Mesothelial cell of epicardium (in vitro differentiated cells): Measurements from ENCODE around the gene RAB29. TPM values are rescaled to one million over a fixed set of nuclear protein-coding genes. Genes with fewer than 3 reads are reported as not detected.
A peak's percentile ranks its signal among the peaks of the same experiment; 100 is the strongest.
"Not testable (repeated sequence)": the region's sequence is repeated elsewhere in the genome, so short reads cannot be mapped to it uniquely, and the experiment has no call there.

Source experiments
- DNase-seq, 2 experiments: peaks; one replicate each; pipeline ENCODE4 v3.0.0; 2021; ENCODE audit warnings: low spot score in 2 of 2; ENCODE audit not compliant: unreplicated experiment in 2 of 2
- H3K27ac Mint-ChIP-seq: 2 replicates; pipeline ENCODE4 v1.8.0; 2021; ENCODE audit warnings: mixed read lengths
- H3K27me3 Mint-ChIP-seq: 2 replicates; pipeline ENCODE4 v1.8.0; 2021; ENCODE audit warnings: low read depth, mixed read lengths
- H3K36me3 Mint-ChIP-seq: 2 replicates; pipeline ENCODE4 v1.8.0; 2021; ENCODE audit warnings: mixed read lengths
- H3K4me1 Mint-ChIP-seq: 2 replicates; pipeline ENCODE4 v1.8.0; 2021; ENCODE audit warnings: mixed read lengths
- H3K4me3 Mint-ChIP-seq: 2 replicates; pipeline ENCODE4 v1.8.0; 2021; ENCODE audit warnings: mild to moderate bottlenecking, moderate library complexity, mixed read lengths
- H3K9me3 Mint-ChIP-seq: 2 replicates; pipeline ENCODE4 v1.8.0; 2021; ENCODE audit warnings: mixed read lengths
- CTCF ChIP-seq: fragments of 200-600 bp; sonication (generic); IDR thresholded peaks from one replicate; pipeline ENCODE4 v1.5.0; 2021; ENCODE audit warnings: antibody characterized with exemption; ENCODE audit not compliant: unreplicated experiment
- total RNA-seq: library from RNA; stranded (reverse); gene quantifications from 3 replicates; pipeline ENCODE4 v1.2.1, GENCODE V29; 2021

The RAB29 gene
- total RNA-seq, 1 donor from 2014 or later = 8.7 TPM

- H3K36me3 Mint-ChIP-seq = peaks cover 21% of the 10 kb centered on the region
- no peak overlapping the region for H3K27ac Mint-ChIP-seq
- H3K27me3 Mint-ChIP-seq = no peaks in the 10 kb centered on the region
- no peak for TF ChIP-seq CTCF
- no peaks in the 10 kb centered on the region for H3K9me3 Mint-ChIP-seq
- peaks cover 2% of the 10 kb centered on the region for H3K4me1 Mint-ChIP-seq
- DNase-seq = no peak
- H3K4me3 Mint-ChIP-seq = no peak overlapping the region
These were observed 45.2 kb downstream of the RAB29 start for GRCh38 chr1:205729945-205730610.

GRCh38 chr1:205726619-205727125, 48.6 kb downstream of the RAB29 start:
- Mint-ChIP-seq H3K4me1 (no peaks in the 10 kb centered on the region), H3K27ac (no peak overlapping the region), H3K9me3 (no peaks in the 10 kb centered on the region), H3K4me3 (no peak overlapping the region), H3K27me3 (no peaks in the 10 kb centered on the region), H3K36me3 (peaks cover 29% of the 10 kb centered on the region)
- no peak for DNase-seq
- TF ChIP-seq CTCF = no peak

DNA sequence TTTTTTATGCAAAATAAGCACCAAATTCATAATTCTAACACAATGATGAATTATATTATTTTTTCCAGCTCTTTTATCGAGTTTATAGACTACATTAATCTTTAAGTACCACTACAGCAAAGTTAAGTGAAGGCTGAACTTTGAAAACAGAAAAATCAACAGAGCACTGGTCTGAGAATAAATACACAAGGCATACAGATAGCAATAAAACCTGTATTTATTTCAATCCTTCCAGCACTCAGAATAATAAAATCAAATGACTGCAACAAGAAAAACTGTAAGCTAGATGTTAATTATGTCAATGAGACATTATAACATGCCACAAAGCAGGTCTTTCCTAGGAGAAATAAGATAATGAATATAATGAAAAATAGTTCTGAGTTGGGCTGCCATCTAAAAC, 49.8 kb downstream of the RAB29 start:
- H3K4me1 Mint-ChIP-seq = no peaks in the 10 kb centered on the region
- DNase-seq = no peak
- H3K9me3 Mint-ChIP-seq = no peaks in the 10 kb centered on the region
- TF ChIP-seq CTCF = no peak
- no peak overlapping the region for H3K4me3 Mint-ChIP-seq
- peak overlapping the region; percentile 17 for H3K27ac Mint-ChIP-seq
- H3K36me3 Mint-ChIP-seq = peaks cover 32% of the 10 kb centered on the region
- no peaks in the 10 kb centered on the region for H3K27me3 Mint-ChIP-seq

GRCh38 chr1:205720740-205721139, 54.5 kb downstream of the RAB29 start:
- not testable (repeated sequence) for H3K9me3 Mint-ChIP-seq, H3K4me3 Mint-ChIP-seq, DNase-seq, H3K4me1 Mint-ChIP-seq, H3K27ac Mint-ChIP-seq, H3K27me3 Mint-ChIP-seq
- peaks cover 45% of the 10 kb centered on the region for H3K36me3 Mint-ChIP-seq

DNA sequence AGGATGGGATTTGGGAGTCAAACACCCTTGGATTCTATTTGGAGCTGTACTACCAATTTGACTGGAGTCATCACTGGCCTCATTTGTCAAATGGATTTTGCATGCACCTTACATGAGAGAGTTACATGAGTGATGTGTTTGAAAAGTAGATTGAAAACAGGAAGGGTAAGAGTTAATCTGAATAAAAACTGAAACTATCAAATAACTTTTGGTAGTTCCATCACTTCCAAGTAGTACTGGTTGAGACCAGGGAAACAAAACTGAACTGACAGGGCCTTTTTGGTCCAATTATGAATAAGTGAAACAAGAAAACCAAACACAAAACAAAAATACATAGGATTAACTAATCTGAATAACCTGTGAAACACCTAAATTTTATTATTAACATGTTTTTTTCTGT, 55.5 kb downstream of the RAB29 start:
- no peak for DNase-seq
- Mint-ChIP-seq H3K9me3 (no peaks in the 10 kb centered on the region), H3K36me3 (peaks cover 51% of the 10 kb centered on the region), H3K27me3 (no peaks in the 10 kb centered on the region), H3K27ac (no peak overlapping the region), H3K4me3 (no peak overlapping the region), H3K4me1 (peaks cover 2% of the 10 kb centered on the region)
- TF ChIP-seq CTCF = no peak

DNA sequence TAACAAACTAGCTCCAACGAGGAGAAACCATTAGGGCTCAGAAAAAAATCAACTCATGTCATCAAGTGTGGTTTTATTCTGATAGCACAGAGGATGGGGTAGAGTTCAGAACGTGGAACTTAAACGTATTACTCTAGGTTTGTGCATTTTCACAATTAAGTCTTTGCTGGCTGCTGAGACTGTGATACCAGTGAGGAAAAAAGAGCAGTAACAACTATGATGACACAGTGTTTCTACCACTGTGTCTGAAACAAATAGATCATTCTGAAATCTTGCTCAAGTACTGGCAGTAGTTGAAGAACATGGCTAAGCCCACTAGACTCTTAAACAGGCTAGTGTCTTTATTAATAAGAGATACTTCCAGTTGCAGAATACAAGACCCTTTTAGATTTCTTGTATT, 56.3 kb downstream of the RAB29 start:
- no peaks in the 10 kb centered on the region for H3K27me3 Mint-ChIP-seq
- no peak for TF ChIP-seq CTCF
- peaks cover 51% of the 10 kb centered on the region for H3K36me3 Mint-ChIP-seq
- H3K27ac Mint-ChIP-seq = no peak overlapping the region
- DNase-seq = no peak
- H3K4me1 Mint-ChIP-seq = peaks cover 4% of the 10 kb centered on the region
- no peaks in the 10 kb centered on the region for H3K9me3 Mint-ChIP-seq
- no peak overlapping the region for H3K4me3 Mint-ChIP-seq

Other genes with a start within 250 kb of the RAB29 start
- gene ELK4, start 143.5 kb downstream of the RAB29 start, total RNA-seq = 32.2 to 36.8 TPM (median 34.8 TPM) in 3 replicates
- 7.0 to 7.5 TPM (median 7.1 TPM) in 3 replicates for gene SLC45A3, start 95.0 kb downstream of the RAB29 start, total RNA-seq
- 280 to 304 TPM (median 289 TPM) in 3 replicates for gene NUCKS1, start 25.3 kb downstream of the RAB29 start, total RNA-seq
- 18.9 to 21.5 TPM (median 19.4 TPM) in 3 replicates for gene SLC41A1, start 37.7 kb upstream of the RAB29 start, total RNA-seq
- not detected in 3 replicates for gene PM20D1, start 74.7 kb upstream of the RAB29 start, total RNA-seq
- not detected in 3 replicates for gene SLC26A9, start 168.0 kb upstream of the RAB29 start, total RNA-seq
- gene RAB7B, start 227.9 kb upstream of the RAB29 start, total RNA-seq = 1.3 to 1.5 TPM (median 1.4 TPM) in 3 replicates
- gene CTSE, start 248.4 kb upstream of the RAB29 start, total RNA-seq = 0.16 TPM in 1 of 3 replicates, not detected in the others